GM18498 (cell line): ENCODE results near the gene NEK3.
"Not testable (repeated sequence)": the region's sequence is repeated elsewhere in the genome, so short reads cannot be mapped to it uniquely, and the experiment has no call there.

Source experiments
- ATAC-seq: cut with Tn5 transposase; IDR thresholded peaks from one replicate; pipeline ENCODE4 v1.9.1; 2021; ENCODE audit warnings: mild to moderate bottlenecking, moderate library complexity; ENCODE audit not compliant: unreplicated experiment

Gene NEK3

DNA sequence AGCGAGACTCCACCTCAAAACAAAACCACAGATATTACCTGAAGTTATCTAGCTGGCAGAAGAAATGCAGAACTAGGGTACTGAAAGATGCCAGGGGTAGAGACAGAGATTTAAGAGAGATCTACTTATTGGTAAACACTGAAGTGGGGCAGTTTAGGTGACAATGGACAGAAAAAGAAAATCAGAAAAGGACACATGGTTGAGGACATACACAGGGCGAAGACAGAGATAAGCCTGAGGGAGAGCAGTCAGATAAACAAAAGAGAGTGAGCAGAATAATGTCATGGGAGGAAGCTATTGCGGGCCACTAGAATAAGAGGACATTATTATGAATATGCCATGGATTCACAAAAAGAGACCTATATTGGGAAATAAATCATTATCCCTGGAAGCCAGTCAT, 33.9 kb downstream of the NEK3 start:
- no peak for ATAC-seq

DNA sequence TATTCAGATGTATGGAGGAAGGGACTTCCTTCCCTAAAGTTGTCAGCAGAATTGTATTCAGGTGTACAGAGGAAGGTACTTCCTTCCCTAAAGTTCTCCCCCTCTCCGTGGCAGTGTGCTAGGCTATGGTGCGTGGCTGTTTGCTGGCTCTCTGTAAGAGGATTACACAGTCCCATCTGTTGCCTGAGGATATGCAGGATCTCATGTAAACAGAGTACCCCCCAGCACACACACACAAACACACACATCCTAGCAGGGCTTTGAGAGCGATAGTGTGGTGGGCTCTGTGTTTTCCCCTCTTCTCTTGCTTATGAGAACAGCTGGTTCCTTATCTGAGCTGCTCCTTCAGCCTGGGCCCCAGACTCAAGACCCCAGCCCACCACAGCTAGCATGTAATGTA, 40.8 kb downstream of the NEK3 start:
- ATAC-seq = no peak

DNA sequence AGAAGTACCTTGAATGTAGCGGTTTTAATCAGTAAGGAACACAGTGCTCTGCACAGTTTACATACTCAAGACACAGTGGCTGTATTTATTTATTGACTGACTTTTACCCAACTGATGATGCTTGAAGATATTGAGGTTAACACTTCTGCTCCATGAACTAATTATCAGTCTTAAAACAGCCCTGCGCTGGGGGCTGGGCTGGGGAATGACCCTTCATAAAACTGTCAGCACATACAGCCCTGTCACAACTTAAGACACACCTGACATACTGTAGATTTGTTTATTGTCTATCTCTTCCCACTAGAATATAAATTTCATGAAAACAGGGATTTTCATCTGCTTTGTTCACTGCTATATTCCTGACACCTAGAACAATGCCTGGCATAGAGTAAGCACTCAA, 41.3 kb downstream of the NEK3 start:
- no peak for ATAC-seq

DNA sequence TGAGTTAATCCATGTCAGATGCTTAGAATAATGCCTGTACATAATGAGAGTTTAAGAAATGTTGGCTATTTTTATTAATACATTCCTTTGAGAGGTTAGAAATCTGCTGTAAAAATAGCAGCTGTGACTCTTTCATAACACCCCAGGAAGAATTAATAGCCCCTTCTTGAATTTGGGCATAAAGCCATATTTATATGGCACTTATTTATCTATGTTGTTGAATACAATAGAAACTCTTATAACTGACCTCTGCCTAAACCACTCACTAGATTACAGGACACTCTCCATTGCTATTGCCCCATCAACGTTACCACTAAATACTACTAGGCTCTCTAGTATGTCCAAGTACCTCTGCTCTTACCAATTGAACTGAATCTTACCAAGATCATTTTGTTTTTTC, 46.8 kb downstream of the NEK3 start:
- no peak for ATAC-seq

DNA sequence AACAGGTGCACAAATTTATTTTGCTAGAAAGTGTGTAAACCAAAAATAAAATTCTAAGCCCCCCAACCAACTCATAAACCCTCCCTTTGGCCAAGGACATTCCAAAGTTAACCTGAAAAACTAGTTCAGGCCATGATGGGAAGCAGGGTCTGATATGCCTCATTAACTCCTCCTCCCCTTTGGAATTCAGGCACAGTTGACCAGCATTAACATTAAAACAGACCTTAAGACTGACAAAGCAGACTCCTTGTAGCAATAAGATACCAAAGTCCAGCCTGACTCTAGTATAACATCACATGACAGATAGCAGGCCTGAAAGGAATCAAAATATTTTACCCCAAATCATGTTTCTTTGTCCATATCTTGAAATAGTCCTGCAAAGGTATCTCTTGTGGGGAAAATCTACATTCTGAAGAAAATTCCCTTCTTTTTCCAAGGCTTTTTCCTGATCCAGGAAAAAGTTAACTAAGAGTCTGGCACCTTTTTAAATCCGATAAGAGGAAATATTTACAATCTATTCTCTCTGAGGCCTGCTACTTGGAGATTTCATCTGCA, 50.2 kb downstream of the NEK3 start:
- ATAC-seq = no peak

DNA sequence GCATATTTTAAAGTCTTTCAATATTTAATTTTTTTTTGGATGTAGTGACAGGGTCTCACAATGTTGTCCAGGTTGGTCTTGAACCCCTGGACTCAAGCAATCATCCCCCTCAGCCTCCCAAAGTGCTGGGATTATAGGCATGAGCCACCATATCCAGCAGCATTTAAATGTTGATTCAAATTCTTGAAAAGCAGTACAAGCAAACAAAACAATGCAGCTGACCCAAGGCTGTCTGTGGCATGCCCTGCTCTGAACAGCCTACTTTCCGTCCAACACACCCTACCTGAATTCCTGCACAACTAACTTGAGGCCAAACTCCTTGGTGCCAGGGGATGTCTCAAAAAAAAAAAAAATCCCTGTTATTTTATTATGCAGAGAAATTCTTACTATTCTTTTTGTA, 53.6 kb downstream of the NEK3 start:
- ATAC-seq = no peak

DNA sequence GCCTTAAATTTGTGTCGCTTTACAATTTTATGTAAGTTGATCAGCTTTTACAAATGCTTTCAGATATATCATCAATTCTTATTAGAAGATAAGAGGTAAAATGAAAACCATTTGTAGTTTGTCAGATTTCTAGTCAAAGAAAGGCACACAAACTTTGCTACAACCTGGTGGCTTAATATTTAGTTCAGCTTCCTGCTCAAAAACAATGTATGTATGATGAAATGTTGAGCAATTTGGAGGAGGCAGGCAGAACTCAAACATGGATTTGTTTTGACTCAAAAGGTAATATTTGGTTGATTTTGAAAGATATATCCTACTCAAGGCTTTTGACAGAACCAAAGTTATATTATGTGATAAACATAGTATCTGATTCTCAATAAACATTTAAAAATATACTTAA, 54.8 kb downstream of the NEK3 start:
- ATAC-seq = no peak

DNA sequence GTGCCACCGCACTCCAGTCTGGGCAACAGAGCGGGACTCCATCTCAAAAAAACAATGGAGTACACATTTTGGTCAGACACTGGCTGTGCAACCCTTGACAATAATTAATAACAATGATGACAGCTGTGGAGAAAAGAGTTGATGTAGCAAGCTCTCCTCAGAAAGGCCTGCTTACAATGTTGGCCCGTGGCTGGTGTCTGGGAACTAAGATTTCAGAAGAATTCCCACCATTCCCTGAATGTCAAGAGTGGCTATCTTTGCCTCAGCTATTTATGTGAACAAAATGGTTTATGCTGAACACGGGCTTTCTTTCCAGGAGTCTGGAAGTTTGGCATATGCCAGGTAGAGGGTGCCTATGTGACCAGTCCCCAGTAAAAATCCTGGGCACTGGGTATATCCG, 56.0 kb downstream of the NEK3 start:
- ATAC-seq = no peak

DNA sequence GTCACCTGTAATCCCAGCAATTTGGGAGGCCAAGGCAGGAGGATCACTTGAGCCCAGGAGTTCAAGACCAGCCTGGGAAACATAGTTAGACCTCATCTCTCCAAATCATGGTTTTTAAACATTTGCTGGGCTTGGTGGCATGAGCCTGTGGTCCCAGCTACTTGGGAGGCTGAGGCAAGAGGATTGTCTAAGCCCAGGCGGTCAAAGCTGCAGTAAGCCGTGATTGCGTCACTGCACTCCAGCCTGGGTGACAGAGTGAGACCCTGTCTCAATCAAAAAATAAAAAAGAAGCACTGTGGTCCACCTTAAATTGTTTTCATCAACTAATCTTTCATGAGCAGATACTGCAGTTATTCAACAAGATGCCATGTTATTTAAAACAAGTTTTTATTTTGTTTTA, 57.0 kb downstream of the NEK3 start:
- not testable (repeated sequence) for ATAC-seq

DNA sequence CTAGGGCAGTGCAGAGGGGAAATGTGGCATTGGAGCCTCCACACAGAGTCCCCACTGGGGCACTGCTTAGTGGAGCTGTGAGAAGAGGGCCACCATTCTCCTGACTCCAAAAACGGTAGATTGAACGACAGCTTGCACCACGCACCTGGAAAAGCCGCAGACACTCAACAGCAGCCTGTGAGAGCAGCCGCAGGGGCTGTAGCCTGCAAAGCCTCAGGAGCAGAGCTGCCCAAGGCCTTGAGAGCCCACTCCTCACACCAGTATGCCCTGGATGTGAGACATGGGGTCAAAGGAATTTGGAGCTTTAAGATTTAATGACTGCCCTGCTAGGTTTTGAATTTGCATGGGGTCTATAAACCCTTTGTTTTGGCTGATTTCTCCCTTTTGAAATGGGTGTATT, 62.2 kb downstream of the NEK3 start:
- no peak for ATAC-seq

DNA sequence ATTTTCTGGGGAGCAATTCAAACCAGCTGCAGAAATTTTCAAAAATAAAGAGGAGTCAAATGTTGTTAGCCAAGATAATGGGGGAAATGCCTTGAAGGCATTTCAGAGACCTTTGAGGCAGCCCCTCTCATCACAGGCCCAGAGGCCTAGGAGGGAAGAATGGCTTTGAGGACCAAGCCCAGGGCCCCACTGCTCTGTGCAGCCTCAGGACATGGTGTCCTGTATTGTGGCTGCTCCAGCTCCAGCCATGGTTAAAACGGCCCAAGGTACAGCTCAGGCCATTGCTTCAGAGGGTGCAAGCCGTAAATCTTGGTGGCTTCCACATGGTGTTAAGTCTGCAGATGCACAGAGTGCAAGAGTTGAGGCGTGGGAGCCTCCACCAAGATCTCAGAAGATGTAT, 62.6 kb downstream of the NEK3 start:
- ATAC-seq = no peak

DNA sequence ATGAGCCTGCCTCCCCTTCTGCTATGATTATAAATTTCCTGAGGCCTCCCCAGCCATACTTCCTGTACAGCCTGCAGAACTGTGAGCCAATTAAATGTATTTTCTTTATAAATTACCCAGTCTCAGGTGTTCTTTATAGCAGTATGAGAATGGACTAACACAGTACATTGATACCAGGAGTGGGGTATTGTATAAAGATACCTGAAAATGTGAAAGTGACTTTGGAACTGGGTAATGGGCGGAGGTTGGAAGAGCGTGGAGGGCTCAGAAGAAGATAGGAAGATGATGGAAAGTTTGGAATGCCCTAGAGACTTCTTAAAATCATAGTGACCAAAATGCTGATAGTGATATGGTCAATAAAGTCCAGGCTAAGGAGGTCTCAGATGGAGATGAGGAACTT, 63.3 kb downstream of the NEK3 start:
- ATAC-seq = no peak

DNA sequence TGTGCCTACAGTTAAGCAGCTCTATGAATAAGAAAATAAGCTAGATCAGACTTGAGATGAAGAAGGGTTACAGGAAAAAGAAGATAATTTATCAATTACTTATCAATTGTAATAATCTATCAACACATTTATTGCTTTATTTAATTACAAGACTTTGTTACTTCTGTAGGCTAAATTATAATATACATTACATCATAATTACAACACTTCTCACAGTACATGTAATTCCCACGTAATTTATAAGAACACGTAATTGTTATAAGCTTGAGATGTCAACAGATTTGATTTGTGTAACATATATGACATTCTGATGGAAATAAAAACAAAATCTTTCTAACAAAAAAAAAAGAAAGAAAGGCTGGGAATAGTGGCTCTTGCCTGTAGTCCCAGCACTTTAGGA, 67.3 kb downstream of the NEK3 start:
- ATAC-seq = no peak

DNA sequence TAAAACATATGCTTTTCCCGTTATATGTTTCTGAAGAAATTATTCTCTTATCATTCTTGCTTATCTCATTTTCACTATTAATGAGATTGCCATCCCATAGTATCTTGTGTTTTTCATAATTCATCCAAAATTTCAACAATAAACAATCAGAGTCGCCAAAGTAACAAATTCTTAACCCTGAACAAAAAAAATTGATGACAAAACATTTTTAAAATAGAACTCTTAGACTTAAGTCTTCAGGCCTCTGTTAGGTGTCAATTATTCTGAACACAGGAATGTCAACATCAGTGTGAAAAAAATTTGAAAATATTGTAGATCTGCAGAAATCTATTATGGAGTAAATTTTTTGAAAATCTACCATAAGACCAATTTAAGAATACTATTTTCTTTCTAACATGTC, 67.9 kb downstream of the NEK3 start:
- ATAC-seq = no peak

DNA sequence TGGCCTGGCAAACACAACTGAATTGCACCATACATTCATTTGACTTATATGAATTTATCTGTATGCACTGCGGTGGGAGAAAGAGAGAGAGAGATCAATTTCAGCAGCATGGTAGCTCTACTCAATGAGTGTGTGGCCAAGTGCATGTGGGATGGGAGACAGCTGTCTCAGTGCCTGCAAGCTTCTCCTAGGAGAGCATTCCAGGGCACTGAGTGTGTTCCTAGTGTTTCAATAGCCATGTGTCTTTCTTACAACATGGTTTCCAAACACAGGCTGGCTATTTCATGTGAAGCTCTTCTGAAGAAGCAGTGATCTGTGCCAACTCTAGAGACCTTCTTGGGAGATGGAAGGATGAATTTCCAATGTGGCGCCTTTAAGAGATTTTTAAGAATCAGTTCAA, 74.0 kb downstream of the NEK3 start:
- no peak for ATAC-seq

DNA sequence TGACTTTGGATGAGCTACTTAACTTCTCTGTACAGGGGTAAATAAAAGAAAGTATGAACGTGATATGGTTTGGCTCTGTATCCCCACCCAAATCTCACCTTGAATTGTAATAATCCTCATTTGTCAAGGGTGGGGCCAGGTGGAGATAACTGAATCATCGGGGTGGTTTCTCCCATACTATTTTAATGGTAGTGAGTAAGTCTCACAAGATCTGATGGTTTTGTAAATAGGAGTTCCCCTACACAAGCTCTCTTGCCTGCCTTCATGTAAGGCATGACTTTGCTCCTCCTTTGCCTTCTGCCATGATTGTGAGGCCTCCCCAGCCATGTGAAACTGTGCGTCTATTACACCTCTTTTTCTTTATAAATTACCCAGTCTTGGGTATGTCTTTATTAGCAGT, 74.4 kb downstream of the NEK3 start:
- not testable (repeated sequence) for ATAC-seq
